G401 (cell line): Measurements from ENCODE around the gene PARP15. TPM values are rescaled to one million over a fixed set of nuclear protein-coding genes. Genes with fewer than 3 reads are reported as not detected.
"Not testable (repeated sequence)": the region's sequence is repeated elsewhere in the genome, so short reads cannot be mapped to it uniquely, and the experiment has no call there.

Experiments
- DNase-seq: peaks from one replicate; pipeline ENCODE4 v3.0.0-alpha.2; 2015; ENCODE audit warnings: low spot score
- in situ Hi-C: cut with HindIII; loops from 2 replicates; pipeline ENCODE4 v1.10.0; 2016; ENCODE audit warnings: low sequenced_read_pairs, mixed read lengths
- total RNA-seq: library from RNA; depleted of rRNA; stranded (reverse); fragments of >200 nt; shearing (Covaris generic); gene quantifications from 2 replicates; pipeline ENCODE4 v1.2.3, GENCODE V29; 2014

The PARP15 gene
- total RNA-seq, 1 experiment from 2014 or later, result not detected

DNA sequence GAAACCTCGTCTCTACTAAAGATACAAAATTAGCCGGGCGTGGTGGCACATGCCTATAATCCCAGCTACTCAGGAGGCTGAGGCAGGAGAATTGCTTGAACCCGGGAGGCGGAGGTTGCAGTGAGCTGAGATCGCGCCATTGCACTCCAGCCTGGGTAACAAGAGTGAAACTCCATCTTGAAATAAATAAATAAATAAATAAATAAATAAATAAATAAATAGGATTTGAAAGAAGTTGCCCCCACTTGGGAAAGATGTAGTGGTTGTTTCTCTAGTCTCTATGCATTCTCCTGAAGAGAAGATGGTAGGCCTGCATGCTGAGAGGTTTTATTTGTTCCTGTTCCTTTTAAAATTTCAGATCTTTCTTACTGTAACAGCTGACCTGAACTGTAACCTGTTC lies 9.3 kb upstream of the PARP15 start:
- in situ Hi-C loops, DNase-seq: not testable (repeated sequence)

DNA sequence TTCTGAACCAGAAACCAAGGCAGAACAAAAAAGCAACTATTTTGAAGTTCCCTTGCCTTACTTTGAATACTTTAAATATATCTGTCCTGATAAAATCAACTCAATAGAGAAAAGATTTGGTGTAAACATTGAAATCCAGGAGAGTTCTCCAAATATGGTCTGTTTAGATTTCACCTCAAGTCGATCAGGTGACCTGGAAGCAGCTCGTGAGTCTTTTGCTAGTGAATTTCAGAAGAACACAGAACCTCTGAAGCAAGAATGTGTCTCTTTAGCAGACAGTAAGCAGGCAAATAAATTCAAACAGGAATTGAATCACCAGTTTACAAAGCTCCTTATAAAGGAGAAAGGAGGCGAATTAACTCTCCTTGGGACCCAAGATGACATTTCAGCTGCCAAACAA lies 8.7 kb upstream of the PARP15 start:
- in situ Hi-C loops, result no loop called here
- DNase-seq, result no peak

- in situ Hi-C loops, result no loop called here
These were observed 4.5 kb upstream of the PARP15 start for GRCh38 chr3:122572940-122573412.

GRCh38 chr3:122576174-122576940 lies 1.1 kb upstream of the PARP15 start:
- no peak for DNase-seq

More at GRCh38 chr3:122572940-122573412, 4.5 kb upstream of the PARP15 start:
- DNase-seq, result no peak

GRCh38 chr3:122578069-122578740 lies 755 bp downstream of the PARP15 start:
- in situ Hi-C loops, result no loop called here
- DNase-seq, result no peak

More at GRCh38 chr3:122576174-122576940, 1.1 kb upstream of the PARP15 start:
- in situ Hi-C loops, result no loop called here

DNA sequence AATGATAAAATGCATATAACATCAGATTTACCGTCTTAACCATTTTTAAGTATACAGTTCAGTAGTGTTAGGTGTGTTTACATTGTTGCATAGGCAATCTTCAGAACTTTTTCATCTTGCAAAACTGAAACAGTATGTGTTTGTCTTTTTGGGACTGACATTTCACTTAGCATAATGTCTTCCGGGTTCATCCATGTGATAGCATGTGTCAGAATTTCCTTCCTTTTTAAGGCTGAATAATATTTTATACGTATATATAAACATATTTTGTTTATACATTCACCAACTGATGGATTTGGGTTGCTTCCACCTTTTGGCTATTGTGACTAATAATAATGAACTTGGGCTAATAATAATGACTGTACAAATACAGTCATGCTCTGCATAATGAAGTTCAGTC lies 3.0 kb downstream of the PARP15 start:
- no peak for DNase-seq
- in situ Hi-C loops, result no loop called here

DNA sequence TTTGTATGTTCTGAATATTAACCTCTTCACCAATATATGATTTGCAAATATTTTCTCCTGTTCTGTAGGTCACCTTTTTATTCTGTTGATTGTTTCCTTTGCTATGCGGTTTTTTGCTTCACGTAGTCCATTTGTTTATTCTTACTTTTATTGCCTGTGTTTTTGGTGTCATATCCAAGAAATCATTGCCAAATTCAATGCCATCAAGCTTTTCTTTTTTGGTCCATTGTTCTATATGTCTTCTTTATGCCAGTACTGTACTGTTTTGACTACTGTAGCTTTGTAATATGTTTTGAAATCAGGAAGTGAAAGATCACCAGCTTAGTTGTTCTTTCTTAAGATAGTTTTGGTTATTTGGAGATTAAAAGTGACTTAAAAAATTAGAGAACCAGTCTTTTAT lies 4.2 kb downstream of the PARP15 start:
- no peak for DNase-seq
- in situ Hi-C loops, result no loop called here

- no peak for DNase-seq
- in situ Hi-C loops, result no loop called here
These were observed 4.9 kb downstream of the PARP15 start for GRCh38 chr3:122582390-122582789.

- in situ Hi-C loops, result no loop called here
- DNase-seq, result no peak
These were observed 8.6 kb downstream of the PARP15 start for GRCh38 chr3:122586098-122586497.

DNA sequence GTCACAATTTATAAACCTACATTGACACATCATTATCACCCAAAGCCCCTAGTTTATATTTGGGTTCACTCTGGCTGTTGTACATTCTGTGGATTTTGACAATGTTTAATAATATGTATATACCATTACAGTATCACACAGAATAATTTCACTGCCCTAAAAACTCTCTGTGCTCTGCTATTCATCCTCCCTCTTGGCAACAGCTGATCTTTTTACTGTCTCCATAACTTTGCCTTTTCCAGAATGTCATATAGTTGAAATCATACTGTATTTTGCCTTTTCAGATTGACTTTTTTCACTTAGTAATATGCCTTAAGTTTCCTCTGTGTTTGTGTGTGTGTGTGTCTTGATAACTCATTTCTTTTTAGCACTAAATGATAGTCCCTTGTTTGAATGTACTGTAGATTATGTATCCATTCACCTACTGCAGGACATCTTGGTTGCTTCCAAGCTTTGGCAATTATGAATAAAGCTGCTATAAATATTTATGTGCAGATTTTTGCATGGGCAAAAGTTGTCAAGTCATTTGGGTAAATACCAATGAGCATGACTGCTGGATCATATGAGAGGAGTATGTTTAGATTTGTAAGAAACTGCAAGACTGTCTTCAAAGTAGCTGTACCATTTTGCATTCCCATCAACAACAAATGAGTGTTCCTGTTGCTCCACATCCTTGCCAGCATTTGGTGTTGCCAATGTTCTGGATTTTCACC lies 9.5 kb downstream of the PARP15 start:
- DNase-seq, result no peak

DNA sequence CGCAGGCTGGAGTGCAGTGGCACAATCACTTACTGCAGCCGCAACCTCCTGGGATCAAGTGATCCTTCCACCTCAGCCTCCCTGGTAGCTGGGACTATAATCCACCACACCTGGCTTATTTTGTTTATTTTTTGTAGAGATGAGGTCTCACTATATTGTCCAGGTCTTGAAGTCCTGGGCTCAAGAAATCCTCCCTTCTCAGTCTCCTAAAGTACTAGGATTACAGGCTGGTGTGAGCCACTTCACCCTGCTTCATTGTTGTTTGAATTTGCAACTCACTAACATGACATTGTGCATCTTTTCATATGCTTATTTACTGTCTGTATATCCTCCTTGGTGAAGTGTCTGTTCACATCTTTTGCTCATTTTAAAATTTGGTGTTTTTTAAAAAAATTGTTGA lies 10.1 kb downstream of the PARP15 start:
- in situ Hi-C loops, result no loop called here
- no peak for DNase-seq

More for the DNA sequence above, 9.5 kb downstream of the PARP15 start:
- in situ Hi-C loops, result no loop called here

GRCh38 chr3:122589297-122589696 lies 11.8 kb downstream of the PARP15 start:
- in situ Hi-C loops, result no loop called here

DNA sequence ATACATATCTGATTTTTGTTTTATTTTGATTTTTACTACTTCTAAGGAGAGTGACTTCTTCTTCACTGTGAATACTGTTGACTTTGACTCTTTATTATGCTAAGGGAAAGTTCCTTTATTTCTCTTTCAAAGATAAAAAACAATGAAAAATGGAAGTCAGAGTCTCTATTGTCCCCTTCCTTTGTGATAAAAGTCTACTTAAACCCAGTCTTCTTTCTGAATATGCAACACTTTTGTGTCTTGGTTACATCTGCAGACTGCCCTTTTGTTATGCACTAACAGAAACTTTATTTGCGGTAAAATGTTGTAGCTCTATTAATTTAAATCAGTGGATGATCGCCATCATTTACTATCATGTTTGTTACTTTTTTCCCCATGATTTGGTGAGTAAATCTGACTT lies 13.2 kb downstream of the PARP15 start:
- in situ Hi-C loops, result no loop called here
- DNase-seq, result no peak

More at GRCh38 chr3:122589297-122589696, 11.8 kb downstream of the PARP15 start:
- DNase-seq, result no peak

- DNase-seq, result no peak
- in situ Hi-C loops, result no loop called here
These were observed 16.6 kb downstream of the PARP15 start for GRCh38 chr3:122594025-122594424.

DNA sequence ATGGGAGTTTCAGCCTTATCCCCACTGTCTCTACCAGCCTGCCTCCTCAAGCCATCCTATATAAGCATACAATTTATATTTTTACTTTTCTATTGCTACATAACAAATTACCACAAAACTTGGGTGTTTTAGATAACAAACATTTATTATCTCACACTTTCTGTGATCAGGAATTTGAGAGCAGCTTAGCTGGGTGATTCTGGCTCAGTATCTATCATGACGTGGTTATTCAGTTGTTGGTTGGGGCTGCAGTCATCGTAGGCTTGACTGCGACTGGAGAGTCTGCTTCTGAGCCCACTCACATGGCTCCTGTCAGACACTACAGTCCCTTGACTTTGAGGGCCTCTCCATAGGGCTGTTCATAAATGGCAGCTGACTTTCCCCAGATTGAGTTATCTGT lies 20.7 kb downstream of the PARP15 start:
- in situ Hi-C loops, result no loop called here
- DNase-seq, result no peak

DNA sequence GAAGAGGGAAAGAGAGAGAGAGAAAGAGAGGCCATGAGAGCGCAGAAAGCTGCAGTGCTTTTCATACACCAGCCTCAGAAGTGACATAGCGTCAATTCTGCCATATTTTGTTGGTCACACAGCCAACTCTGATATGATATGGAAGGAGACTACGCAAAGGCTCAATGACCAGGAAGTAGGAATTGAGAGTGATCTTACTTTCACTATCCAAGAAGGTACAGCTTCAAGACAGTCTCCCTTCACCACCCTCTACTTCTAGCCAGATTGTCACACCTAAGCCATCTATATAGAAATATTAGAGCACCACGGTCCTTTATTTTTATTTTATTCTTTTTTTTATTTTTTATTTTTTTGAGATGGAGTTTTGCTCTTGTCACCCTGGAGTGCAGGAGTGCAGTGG lies 21.1 kb downstream of the PARP15 start:
- DNase-seq, result no peak
- in situ Hi-C loops, result no loop called here

DNA sequence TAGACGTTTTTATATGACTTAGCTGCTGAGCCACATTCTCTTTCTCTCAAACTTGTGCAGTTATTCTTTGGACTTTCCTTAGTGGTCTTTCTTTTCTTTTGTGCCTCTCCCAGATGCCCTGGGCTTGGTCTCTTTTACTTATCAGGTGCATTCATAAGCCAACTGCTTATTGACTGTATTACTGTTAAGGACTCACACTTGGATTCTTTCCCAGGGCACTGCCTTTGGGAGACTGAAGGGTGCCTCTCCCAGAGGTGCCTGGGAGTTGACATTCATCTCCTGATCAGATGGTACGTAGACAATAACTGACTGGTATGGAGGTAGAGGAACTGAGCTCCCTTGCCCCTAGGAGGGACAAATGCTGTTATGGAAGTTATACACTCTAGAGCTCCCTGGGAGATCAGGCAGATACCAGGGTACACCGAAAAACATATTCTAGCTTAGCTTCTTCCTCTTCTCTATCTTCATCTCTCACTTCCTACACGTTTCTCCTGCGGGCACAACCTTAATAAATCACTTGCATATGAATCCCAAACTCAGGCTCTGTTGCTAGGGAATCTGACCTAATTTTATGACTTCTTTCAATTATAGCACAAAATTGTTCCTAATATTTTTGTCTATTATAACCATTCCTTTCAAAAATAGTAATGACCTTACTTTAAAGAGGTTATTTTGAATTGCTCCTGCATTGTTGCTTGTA lies 24.7 kb downstream of the PARP15 start:
- no peak for DNase-seq
- in situ Hi-C loops, result no loop called here

DNA sequence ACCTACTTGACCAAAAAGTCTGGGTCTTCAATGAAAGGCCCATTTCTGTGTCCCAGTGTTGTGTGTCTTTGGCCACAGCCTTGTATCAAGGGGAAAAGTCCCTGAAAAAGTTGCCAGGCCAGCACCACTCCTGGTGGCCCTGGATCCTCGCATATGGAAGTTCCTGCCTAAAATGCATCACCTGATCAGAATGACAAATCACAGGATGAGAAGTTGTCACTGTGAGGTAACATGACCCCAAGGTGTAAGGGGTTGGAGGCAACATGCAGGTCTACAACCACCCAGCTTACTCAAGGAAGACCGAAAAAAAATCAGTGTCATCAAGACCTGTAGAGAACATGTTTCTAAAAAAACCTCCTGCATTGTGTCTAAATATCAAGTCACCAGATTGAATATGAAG lies 25.6 kb downstream of the PARP15 start:
- DNase-seq, result no peak
- in situ Hi-C loops, result no loop called here

DNA sequence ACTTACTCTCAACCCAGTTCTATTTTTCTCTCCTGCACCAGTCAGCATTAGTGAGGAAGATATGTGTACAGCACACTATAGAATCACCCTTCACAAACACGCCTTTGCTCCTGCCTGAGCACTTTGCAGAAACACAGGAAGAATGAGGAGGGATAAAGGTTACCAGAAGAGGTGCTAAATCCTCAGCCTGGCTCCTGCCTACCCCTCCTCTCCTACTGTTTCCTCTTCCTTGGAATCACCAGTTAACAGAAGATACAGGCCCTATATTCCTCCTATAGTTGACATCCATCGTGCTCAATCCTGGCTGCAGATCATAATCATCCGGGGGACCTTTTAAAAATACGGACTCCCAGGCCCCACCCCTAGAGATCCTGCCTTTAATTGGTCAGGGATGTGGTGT lies 28.9 kb downstream of the PARP15 start:
- no peak for DNase-seq
- in situ Hi-C loops, result no loop called here
